Breast epithelium (tissue), 3 donors: Measurements from ENCODE around the gene SIRT7.

Source experiments
- POLR2A ChIP-seq: fragments of 450-650 bp; IDR thresholded peaks from one replicate; pipeline ENCODE4 v1.6.1; 2016; ENCODE audit warnings: antibody characterized with exemption, mild to moderate bottlenecking, moderate library complexity
- POLR2AphosphoS5 ChIP-seq, 3 donors: sonication (generic); formaldehyde crosslinking; IDR thresholded peaks; one replicate each; pipeline ENCODE4 v1.6.1; 2017; ENCODE audit warnings: antibody characterized with exemption in 3 of 3
- TF ChIP-seq, protein P1 (sequence below), 3 donors: fragments of 450-650 bp; IDR thresholded peaks; one replicate each; pipeline ENCODE4 v1.5.1; 2016 to 2017; ENCODE audit warnings: antibody characterized with exemption in 3 of 3, mild to moderate bottlenecking in 3 of 3, moderate library complexity in 3 of 3

DNA sequence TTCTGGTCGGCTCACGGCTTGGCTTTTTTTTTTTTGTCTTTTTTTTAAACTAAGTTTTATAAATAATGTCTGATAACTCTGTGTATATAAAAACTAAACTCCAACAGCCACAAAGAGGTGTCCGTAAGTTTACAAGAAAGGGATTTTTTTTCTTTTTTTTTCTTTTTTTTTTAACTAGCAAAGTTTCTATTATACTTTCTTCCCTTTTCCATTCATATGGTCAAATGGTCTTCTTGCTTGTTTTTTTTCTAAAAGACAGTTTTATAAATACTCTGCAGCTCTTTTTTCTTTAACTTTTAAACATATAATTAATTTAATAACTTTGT is 3.5 kb upstream of the SIRT7 start:
- no peak for TF ChIP-seq POLR2AphosphoS5 (IDR thresholded peaks at IDR 0.05)
- TF ChIP-seq, protein P1, sequence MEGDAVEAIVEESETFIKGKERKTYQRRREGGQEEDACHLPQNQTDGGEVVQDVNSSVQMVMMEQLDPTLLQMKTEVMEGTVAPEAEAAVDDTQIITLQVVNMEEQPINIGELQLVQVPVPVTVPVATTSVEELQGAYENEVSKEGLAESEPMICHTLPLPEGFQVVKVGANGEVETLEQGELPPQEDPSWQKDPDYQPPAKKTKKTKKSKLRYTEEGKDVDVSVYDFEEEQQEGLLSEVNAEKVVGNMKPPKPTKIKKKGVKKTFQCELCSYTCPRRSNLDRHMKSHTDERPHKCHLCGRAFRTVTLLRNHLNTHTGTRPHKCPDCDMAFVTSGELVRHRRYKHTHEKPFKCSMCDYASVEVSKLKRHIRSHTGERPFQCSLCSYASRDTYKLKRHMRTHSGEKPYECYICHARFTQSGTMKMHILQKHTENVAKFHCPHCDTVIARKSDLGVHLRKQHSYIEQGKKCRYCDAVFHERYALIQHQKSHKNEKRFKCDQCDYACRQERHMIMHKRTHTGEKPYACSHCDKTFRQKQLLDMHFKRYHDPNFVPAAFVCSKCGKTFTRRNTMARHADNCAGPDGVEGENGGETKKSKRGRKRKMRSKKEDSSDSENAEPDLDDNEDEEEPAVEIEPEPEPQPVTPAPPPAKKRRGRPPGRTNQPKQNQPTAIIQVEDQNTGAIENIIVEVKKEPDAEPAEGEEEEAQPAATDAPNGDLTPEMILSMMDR (IDR thresholded peaks at IDR 0.05): no peak
- no peak for TF ChIP-seq POLR2A
